Stimulated activated CD4-positive, alpha-beta T cell treated with anti-CD3 and anti-CD28 coated beads, Interleukin-1b, Interleukin-23, amount 100 ng/mL, for 4 hours (primary cell): ENCODE data around the gene TFEB.
A peak's percentile ranks its signal among the peaks of the same experiment; 100 is the strongest.

Experiments
- DNase-seq, 2 donors: peaks; one replicate each; pipeline ENCODE4 v3.0.0-alpha.2; 2020; ENCODE audit warnings: low read depth in 2 of 2

Gene TFEB

GRCh38 chr6:41691426-41692079 lies 43.9 kb downstream of the TFEB start:
- no peak for DNase-seq

GRCh38 chr6:41690541-41691330 lies 44.7 kb downstream of the TFEB start:
- no peak for DNase-seq

- DNase-seq, result no peak
These were observed 46.0 kb downstream of the TFEB start for GRCh38 chr6:41689171-41690008.

GRCh38 chr6:41688256-41688965 lies 47.0 kb downstream of the TFEB start:
- no peak for DNase-seq

- no peak for DNase-seq
These were observed 47.8 kb downstream of the TFEB start for GRCh38 chr6:41687501-41688175.

- no peak for DNase-seq
These were observed 49.6 kb downstream of the TFEB start for GRCh38 chr6:41685641-41686380.

- no peak for DNase-seq
These were observed 50.9 kb downstream of the TFEB start for GRCh38 chr6:41684311-41685180.

GRCh38 chr6:41683523-41684310 lies 51.7 kb downstream of the TFEB start:
- DNase-seq, result peak; percentile 71 to 78

- no peak for DNase-seq
These were observed 52.2 kb downstream of the TFEB start for GRCh38 chr6:41683273-41683522.

GRCh38 chr6:41682497-41683272 lies 52.7 kb downstream of the TFEB start:
- peak in 1 of 2 donors; percentile 3 for DNase-seq

- peak; percentile 43 to 65 for DNase-seq
These were observed 53.3 kb downstream of the TFEB start for GRCh38 chr6:41682056-41682477.

- no peak for DNase-seq
These were observed 55.0 kb downstream of the TFEB start for GRCh38 chr6:41680182-41680965.

GRCh38 chr6:41679696-41680095 lies 55.7 kb downstream of the TFEB start:
- DNase-seq, result no peak

GRCh38 chr6:41678511-41679084 lies 56.8 kb downstream of the TFEB start:
- DNase-seq, result no peak

GRCh38 chr6:41677124-41677921 lies 58.1 kb downstream of the TFEB start:
- DNase-seq, result no peak

GRCh38 chr6:41676431-41676830 lies 59.0 kb downstream of the TFEB start:
- DNase-seq, result no peak
